Measurements from ENCODE around the gene PABPC1L.

PABPC1L gene

DNA sequence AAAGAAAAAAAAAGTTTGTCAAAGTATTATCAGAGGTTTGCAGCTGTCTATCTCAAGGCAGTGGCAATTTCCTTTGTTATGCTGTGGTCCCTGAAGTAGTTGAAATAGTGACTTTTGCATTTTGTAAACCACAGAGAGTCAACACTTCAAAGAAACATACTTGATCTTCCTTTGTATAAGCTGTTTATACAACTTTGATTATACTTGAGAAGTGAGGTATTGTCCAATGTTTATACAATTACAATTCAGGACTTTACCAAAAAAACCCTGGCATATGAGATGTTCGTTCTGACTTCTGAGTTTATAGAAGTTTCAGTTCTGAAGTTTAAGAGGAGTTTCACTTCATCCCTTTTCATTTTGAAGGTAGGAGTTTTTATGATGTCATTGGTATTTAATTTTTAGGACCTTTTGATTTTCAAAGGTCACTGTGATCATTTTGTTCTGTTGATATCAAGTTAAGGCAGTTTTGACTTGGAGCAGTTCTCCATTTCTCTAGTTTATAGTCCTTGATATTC lies 60.4 kb downstream of the PABPC1L start:
- DNase-seq, result no peak

- DNase-seq, result no peak
Measured at GRCh38 chr20:44973053-44973452, 63.2 kb downstream of the PABPC1L start.

DNA sequence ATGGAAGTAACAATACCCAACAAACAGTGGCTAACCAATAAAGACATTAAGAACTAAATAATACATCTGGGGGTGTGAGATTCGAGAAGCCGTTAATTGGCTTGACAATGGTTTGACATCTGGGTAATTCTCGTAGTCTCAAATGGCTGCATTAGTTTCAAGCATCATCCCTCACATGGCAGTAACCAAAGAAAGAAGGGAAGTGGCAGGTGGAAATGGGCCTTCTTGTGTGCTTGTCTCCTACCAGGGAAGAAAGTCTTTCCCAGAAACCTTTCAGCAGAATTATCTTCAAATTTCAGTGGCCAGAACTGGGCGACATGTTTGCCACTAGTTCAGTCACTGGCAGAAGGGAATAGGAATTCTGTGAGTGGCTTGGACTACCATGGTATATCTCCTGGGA lies 66.8 kb downstream of the PABPC1L start:
- DNase-seq, result no peak

- DNase-seq, result no peak
Measured at GRCh38 chr20:44979090-44979621, 69.3 kb downstream of the PABPC1L start.

DNA sequence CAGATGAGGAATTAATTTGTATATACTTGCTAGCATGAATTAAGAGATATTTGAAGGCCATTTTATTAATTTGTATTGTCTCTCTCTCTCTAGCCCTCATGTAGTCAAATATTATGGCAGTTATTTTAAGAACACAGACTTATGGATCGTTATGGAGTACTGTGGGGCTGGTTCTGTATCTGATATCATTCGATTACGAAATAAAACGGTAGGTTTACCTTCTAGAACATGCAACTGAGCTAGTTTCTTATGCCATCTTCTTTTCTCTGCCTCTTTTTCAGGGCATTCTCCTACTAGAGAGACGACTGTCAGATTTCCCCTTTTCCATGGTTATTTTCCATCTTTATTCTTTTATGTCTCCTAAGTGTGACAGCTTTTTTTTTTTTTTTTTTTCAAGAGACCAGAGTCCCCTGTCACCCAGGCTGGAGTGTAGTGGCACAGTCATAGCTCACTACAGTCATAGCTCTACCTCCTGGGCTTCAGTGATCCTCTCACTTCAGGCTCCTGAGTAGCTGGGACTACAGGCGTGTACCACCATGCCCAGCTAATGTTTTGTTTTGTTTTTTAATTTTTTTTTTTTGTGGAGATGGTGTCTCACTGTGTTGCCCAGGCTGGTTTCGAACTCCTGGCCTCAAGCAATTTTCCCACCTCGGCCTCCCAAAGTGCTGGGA lies 72.0 kb downstream of the PABPC1L start:
- no peak for DNase-seq

DNA sequence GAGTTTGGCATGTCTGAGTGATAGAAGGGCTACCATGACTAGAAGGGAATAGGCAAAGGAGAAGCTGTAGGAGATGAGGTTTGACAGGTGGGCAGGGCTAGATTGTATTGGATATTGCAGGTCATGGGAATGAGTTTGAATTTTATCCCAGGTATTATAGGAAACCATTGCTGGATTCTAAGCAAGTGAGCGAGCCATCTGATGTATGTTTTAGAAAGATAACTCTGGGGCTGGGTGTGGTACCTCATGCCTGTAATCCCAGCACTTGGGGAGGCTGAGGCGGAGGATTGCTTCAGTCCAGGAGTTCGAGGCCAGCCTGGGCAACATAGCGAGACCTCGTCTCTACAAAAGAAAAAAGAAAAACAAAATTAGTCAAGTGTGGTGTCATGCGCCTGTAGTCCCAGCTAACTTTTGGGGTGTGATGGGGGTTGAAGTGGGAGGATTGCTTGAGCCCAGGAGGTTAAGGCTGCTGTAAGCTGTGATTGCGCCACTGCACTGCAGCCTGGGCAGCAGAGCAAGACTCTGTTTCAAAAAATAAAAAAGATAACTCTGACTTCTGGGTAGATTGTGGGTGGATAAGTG lies 73.3 kb downstream of the PABPC1L start:
- no peak for DNase-seq

DNA sequence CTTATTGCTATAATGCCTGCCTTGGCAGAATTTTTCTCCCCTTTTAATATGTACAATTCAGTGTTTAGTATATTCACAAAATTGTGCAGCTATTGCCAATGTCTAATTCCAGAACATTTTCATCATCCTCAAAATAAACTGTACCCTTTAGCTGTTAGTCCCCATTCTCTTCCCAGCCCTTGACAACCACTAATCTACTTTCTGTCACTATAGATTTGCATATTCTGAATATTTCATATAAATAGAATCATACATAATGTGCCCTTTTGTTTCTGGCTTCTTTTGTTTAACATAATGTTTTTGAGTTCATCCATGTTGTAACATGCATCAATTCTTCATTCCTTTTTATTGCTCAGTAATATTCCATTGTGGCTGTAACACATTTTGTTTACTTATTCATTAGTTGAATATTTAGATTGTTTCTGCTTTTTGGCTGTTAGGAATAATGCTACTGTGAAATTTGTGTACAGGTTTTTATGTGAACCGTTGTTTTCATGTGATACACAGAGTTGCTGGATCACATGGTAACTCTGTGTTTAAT lies 78.8 kb downstream of the PABPC1L start:
- DNase-seq, result no peak

All from NCI-H345 (cell line).